Activated CD4-positive, CD25-positive, alpha-beta regulatory T cell (primary cell): ENCODE measurements around the gene UMPS.
"Not testable (repeated sequence)": the region's sequence is repeated elsewhere in the genome, so short reads cannot be mapped to it uniquely, and the experiment has no call there.

Source experiments
- DNase-seq, 4 experiments: peaks; one replicate each; lab custom pipeline; 2025; lab: John Stamatoyannopoulos, UW

The UMPS gene

GRCh38 chr3:124707656-124708062 lies 22.6 kb upstream of the UMPS start:
- no peak for DNase-seq

DNA sequence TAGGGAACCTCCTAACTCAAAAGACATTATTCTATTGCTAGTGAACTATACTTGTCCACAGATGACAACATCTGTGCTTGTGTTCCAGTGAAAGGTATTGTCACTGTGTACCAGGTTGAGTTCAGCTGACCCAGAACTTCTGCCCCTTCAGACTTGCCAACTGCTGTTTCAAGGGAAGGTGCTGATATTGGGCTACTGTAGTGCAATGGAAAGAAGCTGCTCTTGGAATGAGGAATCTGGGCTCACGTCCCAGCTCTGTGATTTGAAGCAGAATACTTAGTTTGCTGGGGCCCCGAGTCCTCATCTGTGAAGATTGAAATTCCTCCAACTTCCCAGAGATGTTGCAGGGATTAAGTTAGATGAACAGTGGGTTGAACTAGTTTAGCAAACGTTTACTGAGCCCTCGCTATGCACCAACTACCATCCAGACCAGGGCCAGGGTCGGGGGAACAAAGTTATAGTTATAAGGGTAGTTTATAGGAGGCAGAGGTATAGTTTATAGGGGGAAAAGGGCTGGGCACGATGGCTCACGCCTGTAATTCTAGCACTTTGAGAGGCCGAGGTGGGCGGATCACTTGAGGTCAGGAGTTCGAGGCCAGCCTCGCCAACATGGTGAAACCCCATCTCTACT lies 15.9 kb upstream of the UMPS start:
- no peak for DNase-seq

DNA sequence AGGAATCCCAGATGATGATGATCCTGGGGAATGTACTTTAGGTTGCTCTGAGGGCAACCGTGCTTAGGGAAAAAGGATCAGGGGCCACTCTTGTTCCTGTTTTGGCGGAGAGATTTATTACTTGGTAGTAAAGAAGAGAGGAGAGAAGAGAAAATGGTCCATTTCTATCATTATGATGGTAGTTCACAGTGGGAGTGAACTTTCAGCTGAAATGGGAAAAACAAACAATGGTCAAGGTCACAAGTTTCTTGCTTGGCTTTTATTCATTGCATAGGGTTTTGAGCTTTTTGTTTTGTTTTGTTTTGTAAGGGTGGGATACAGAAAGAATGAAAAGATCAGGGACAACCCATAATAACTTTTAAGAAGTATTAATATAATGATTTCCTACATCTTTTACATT lies 7.7 kb upstream of the UMPS start:
- DNase-seq = no peak

DNA sequence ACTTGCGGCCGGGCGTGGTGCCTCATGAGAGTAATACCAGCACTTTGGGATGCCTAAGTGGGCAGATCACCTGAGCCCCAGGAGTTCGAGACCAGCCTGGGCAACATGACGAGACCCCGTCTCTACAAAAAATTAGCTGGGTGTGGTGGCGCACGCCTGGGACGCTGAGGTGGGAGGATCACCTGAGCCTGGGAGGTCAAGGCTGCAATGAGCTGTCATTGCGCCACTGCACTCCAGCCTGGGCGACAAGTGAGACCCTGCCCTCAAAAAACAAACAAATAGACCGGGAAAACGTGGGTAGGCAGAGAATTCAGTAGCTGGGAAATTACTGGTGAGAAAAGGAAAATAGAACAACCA lies 667 bp downstream of the UMPS start:
- DNase-seq = no peak

- no peak for DNase-seq
Observed at GRCh38 chr3:124731760-124732159, 1.5 kb downstream of the UMPS start.

DNA sequence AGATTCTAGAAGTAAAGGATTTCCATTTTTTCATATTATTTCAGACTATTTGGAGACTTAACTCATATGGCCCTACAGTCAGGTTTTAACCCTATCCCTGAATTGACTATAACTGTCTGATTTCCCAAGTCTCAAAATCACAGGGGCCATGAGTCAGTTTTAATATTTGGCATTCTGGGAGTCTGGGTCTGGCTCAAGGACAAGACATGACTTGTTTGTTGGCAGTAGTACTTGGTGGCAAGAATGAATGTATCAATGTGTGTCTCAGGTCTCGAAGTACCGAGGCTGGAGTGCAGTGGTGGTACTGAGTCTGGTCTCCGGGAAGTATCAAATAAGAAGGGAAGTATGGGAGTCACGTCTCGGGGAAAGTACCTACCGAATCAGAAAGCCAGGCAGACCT lies 10.8 kb downstream of the UMPS start:
- no peak for DNase-seq

GRCh38 chr3:124745756-124746155 lies 15.5 kb downstream of the UMPS start:
- no peak for DNase-seq

DNA sequence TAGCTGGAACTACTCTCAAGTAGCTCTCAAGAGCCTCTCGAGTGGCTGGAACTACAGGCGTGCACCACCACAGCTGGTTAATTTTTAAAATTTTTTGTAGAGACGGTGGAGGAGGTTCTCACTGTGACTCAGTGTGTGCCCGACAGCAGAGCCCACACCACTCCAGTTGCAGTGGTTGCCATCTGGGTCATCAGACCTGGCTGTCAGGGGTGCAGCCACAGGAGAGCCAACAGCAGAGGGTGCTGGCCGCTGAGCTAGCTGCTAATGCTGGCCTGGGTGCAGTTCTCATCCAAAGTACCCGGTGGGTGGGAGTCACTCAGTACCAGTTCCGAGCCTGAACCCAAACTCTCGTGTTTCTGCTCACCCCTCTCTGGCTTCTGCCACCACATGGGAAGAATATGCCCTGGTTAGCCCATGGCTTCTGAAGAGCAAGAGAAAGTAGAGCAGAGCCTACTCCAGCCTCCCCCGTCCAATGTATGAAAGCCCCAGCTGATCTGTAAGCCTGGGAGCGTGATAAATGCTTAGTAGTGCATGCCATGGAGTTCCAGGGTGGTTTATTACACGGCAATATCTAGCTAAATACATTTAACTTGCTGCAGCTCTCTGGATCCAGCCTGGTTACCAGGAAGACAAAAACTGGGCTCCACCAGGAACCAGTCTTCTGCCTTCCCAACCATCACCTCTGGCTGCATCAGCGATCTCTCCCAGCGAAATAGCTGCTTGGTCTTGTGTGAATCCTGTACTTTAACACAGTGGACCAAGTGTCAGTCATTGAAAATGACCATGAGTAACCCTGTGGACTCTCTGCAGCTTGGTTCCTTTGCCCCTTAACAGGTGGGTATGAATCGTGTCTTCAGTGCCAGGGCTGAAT lies 17.1 kb downstream of the UMPS start:
- DNase-seq = no peak

DNA sequence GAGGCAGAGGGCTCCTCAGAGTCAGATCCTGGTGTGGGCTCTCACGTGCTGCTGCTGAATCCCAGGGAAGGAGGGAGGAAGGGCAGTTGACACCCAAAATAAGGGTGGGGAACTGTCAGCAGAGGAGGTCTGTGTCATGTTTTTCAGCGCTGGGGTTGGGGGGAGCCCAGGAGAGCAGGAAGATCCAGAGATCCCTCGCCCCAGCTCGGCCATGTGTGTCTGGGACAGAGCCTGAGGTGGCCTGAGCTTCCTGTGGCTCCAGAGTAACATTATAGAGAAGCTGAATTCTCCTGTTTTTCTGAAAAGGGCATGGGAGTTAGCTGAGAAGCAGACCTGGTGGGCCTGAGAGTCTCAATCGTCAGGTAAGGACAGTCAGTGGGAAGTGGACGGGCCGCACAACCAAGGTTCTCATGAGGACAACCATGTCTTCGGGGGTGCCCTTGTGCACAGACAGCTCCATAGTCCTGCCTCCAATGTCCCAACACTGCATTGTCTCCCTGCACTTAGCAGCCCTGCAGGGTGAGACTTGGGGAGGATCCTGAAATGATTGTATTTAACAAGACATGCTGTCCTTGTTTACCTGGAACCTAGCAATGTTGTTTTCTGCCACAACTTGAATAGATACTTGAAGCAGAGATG lies 18.4 kb downstream of the UMPS start:
- DNase-seq = no peak

GRCh38 chr3:124749877-124750276 lies 19.6 kb downstream of the UMPS start:
- not testable (repeated sequence) for DNase-seq

DNA sequence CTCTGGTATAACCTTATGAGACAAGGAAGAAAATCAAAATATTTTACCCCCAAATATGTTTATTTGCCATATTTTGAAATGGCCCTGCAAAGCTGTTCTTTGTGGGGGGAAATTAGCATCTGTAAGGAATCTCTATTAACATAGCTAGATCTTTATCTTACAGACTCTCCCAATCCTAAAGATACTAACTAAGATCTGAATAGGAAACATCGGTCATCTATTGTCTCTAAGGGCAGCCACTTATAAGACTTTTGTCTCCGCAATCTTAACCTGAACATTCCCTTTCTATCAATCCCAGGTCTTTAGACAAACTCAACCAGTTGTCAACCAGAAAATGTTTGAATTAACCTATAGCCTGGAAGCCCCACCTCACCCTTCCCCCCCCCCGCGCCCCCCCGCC lies 21.2 kb downstream of the UMPS start:
- no peak for DNase-seq

GRCh38 chr3:124752051-124752450 lies 21.8 kb downstream of the UMPS start:
- no peak for DNase-seq

- not testable (repeated sequence) for DNase-seq
Observed at GRCh38 chr3:124757926-124758325, 27.7 kb downstream of the UMPS start.

DNA sequence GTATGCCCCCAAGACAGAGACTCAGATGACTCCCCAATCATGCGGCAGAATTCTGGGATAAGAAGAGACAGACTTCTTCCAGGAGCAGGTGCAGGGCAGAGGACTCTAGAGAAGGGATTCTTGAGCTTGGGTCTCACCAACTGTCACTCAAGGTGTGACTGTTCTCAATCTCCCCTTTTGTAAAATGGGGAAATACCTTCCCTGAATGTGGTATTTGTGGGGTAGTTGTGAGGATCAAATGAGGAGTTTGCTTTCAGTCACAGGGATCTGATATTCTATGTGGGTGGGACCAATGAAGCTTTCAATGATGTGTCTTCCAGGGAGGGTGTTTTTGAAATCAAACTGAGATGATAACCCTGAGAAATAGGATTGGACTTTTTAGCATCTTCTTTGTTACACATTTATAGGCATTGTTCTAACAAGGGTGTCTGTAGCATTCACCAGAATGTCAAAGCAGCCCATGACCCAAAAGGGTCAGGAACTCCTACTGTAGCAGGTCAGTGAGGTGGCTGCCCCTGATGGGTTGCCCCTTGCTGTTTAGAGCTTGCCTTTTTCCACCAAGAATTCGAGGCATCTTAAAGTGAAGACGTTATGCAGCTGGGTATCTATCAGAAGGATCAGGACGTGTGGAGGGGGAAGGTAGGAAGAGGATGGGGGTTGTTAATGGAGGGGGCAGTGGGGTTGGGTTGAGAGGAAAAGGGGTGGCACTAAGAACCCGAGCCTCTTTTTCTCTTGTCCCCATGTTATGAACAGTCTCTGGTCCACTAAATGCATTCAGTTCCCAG lies 28.8 kb downstream of the UMPS start:
- DNase-seq = no peak

GRCh38 chr3:124759666-124760401 lies 29.6 kb downstream of the UMPS start:
- no peak for DNase-seq

GRCh38 chr3:124760601-124761000 lies 30.3 kb downstream of the UMPS start:
- DNase-seq = no peak

DNA sequence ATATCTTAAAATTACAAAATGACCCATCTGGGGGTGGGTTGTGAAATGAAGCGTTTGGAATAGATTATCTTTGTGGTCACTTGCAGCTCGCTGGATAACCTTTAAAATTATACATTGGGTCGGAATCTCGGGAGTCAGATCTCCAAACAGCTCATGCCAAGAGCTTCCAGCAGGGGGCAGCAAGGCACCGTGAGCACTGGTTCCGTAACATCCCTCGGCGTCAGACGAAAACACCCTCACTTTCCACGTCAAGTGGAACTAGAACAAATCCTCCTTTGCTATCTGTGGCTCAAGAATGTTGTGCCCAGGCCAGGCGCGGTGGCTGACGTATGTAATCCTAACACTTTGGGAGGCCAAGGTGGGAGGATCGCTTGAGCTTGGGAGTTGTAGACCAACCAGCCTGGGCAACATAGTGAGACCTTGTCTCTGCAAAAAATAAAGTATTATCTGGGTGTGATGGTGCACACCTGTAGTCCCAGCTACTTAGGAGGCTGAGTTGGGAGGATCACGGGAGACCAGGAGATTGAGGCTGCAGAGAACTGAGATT lies 31.1 kb downstream of the UMPS start:
- peak; percentile 49 to 69 (median 62) for DNase-seq

- DNase-seq = no peak
Observed at GRCh38 chr3:124761935-124762660, 31.8 kb downstream of the UMPS start.

DNA sequence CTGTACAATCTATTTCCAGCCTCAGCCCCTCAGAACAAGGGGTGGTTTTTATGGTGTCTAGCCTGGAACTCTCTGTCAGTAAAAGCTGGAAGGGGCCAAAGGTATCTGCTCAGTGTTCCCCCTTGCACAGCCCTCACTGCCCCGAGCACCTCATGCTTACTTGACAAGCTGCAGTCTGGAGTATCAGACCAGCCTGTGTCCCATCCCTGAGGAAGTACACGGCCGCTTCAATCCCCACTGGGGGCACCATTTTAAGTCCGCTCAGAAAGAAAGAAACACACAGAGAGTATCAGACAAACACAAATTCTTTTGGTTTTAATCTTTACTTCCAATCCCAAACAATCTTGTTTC lies 32.4 kb downstream of the UMPS start:
- DNase-seq = no peak

- DNase-seq = no peak
Observed at GRCh38 chr3:124763206-124763605, 33.0 kb downstream of the UMPS start.
